Measurements from ENCODE around the gene KIAA0586.

DNA sequence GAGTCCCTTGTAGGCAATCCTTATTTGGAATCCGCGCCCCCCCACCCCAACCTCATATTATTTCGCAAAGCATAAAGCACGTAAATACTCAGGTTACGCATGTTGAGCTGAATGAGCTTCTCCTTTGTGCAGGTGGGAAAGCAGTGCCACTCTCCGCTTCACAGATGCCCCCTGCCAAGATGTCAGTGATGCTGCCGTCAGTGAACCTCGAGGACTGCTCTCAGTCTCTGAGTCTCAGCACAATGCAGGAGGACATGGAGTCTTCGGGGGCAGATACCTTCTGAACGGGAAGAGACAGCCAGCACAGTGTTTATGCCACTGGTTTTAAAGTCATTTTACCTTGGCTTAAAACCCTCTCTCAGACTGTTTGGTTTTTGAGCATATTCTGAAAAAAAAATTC is 120.1 kb downstream of the KIAA0586 start:
- TF ChIP-seq, protein P1, sequence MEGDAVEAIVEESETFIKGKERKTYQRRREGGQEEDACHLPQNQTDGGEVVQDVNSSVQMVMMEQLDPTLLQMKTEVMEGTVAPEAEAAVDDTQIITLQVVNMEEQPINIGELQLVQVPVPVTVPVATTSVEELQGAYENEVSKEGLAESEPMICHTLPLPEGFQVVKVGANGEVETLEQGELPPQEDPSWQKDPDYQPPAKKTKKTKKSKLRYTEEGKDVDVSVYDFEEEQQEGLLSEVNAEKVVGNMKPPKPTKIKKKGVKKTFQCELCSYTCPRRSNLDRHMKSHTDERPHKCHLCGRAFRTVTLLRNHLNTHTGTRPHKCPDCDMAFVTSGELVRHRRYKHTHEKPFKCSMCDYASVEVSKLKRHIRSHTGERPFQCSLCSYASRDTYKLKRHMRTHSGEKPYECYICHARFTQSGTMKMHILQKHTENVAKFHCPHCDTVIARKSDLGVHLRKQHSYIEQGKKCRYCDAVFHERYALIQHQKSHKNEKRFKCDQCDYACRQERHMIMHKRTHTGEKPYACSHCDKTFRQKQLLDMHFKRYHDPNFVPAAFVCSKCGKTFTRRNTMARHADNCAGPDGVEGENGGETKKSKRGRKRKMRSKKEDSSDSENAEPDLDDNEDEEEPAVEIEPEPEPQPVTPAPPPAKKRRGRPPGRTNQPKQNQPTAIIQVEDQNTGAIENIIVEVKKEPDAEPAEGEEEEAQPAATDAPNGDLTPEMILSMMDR (IDR thresholded peaks at IDR 0.05) = no peak
- no peak for TF ChIP-seq POLR2A (IDR thresholded peaks at IDR 0.05)
- TF ChIP-seq POLR2AphosphoS5 (IDR thresholded peaks at IDR 0.05; ENCODE audit: insufficient read depth in 1 of 2, low read depth in 1 of 2) = no peak

Data from vagina (tissue), 2 donors.